ENCODE measurements around the gene NSG2.

The NSG2 gene

GRCh38 chr5:174149426-174149825 lies 103.9 kb downstream of the NSG2 start:
- no peak for DNase-seq (ENCODE audit: low read depth, low spot score)

GRCh38 chr5:174149989-174150388 lies 104.5 kb downstream of the NSG2 start:
- DNase-seq (ENCODE audit: low read depth, low spot score): no peak

GRCh38 chr5:174151599-174152181 lies 106.2 kb downstream of the NSG2 start:
- no peak for DNase-seq (ENCODE audit: low read depth, low spot score)

GRCh38 chr5:174154559-174154958 lies 109.1 kb downstream of the NSG2 start:
- DNase-seq (ENCODE audit: low read depth, low spot score): no peak

GRCh38 chr5:174155281-174155680 lies 109.8 kb downstream of the NSG2 start:
- no peak for DNase-seq (ENCODE audit: low read depth, low spot score)

- no peak for DNase-seq (ENCODE audit: low read depth, low spot score)
Measured at GRCh38 chr5:174155706-174156105, 110.2 kb downstream of the NSG2 start.

- no peak for DNase-seq (ENCODE audit: low read depth, low spot score)
Measured at GRCh38 chr5:174157048-174157447, 111.5 kb downstream of the NSG2 start.
